ENCODE measurements around the gene PSMB10. TPM values are rescaled to one million over a fixed set of nuclear protein-coding genes. Genes with fewer than 3 reads are reported as not detected.

PSMB10 gene
- total and polyA plus RNA-seq, 2 of the 8 experiments (the other 6 are each of a cell fraction or from before 2014, with no cell fraction given): 32.1 to 61.9 TPM

- no peak for TF ChIP-seq NANOG (IDR thresholded peaks at IDR 0.05; ENCODE audit: insufficient read depth, low read depth, low read length, poor library complexity, severe bottlenecking)
- no peak for TF ChIP-seq ATF2 (IDR thresholded peaks at IDR 0.05; ENCODE audit: low read length)
- TF ChIP-seq HDAC6 (IDR thresholded peaks at IDR 0.05; ENCODE audit: low read depth, low read length): no peak
Measured at GRCh38 chr16:67901734-67902133, 34.9 kb downstream of the PSMB10 start (continued).

All from H1 (cell line).